Stimulated activated naive CD8-positive, alpha-beta T cell treated with anti-CD3 and anti-CD28 coated beads, Interleukin-15, Interleukin-2, amounts not matched to agents 100 ng/mL and 50 ng/mL, for 24 hours (primary cell): ENCODE results near the gene FXYD7.
A peak's percentile ranks its signal among the peaks of the same experiment; 100 is the strongest.
"Not testable (repeated sequence)": the region's sequence is repeated elsewhere in the genome, so short reads cannot be mapped to it uniquely, and the experiment has no call there.

Source experiments
- H3K27ac Mint-ChIP-seq: one replicate; pipeline ENCODE4 v1.8.0; 2021; ENCODE audit warnings: mild to moderate bottlenecking, mixed read lengths
- H3K27me3 Mint-ChIP-seq: one replicate; pipeline ENCODE4 v1.8.0; 2021; ENCODE audit warnings: mixed read lengths
- H3K36me3 Mint-ChIP-seq: one replicate; pipeline ENCODE4 v1.8.0; 2021; ENCODE audit warnings: low read depth, mixed read lengths
- H3K4me1 Mint-ChIP-seq: one replicate; pipeline ENCODE4 v1.8.0; 2021; ENCODE audit warnings: low read depth, mixed read lengths
- H3K4me3 Mint-ChIP-seq: one replicate; pipeline ENCODE4 v1.8.0; 2021; ENCODE audit warnings: mild to moderate bottlenecking, mixed read lengths
- H3K9me3 Mint-ChIP-seq: one replicate; pipeline ENCODE4 v1.8.0; 2021; ENCODE audit warnings: mixed read lengths

Gene FXYD7

DNA sequence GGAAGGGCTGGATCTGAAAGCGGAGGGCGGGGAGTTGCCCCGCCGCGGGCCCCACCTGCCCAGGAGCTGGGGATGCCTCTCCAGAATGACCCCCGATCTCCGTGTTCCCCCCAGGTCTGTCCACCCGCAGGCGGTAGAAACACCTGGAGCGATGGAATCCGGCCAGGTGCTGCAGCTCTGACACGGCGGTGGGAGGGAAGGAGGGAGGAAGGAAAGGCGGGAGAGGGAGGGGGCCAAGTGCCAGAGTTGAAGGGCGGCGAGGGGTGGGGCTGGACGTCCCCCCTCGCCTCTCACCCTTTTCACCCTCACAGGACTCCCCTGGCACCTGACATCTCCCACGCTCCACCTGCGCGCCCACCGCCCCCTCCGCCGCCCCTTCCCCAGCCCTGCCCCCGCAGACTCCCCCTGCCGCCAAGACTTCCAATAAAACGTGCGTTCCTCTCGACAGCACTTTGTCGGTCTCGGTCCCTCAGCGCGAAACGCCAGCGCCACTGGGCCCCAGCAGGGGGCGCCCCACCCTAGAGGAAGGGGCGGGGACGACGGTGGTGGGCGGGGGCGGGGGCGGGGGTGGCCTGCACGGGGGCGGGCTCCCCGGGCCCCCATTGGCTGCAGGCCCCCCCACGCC is 337 bp upstream of the FXYD7 start:
- Mint-ChIP-seq H3K27ac (no peak overlapping the region), H3K4me3 (peak overlapping the region; percentile 84), H3K27me3 (peaks cover 4% of the 10 kb centered on the region), H3K36me3 (no peaks in the 10 kb centered on the region), H3K9me3 (no peaks in the 10 kb centered on the region), H3K4me1 (peaks cover 26% of the 10 kb centered on the region)

- H3K27me3 Mint-ChIP-seq = peaks cover 4% of the 10 kb centered on the region
- H3K4me1 Mint-ChIP-seq = peaks cover 26% of the 10 kb centered on the region
- H3K9me3 Mint-ChIP-seq = no peaks in the 10 kb centered on the region
- no peak overlapping the region for H3K4me3 Mint-ChIP-seq
- no peak overlapping the region for H3K27ac Mint-ChIP-seq
- no peaks in the 10 kb centered on the region for H3K36me3 Mint-ChIP-seq
Measured at GRCh38 chr19:35143818-35144217, 763 bp downstream of the FXYD7 start.

DNA sequence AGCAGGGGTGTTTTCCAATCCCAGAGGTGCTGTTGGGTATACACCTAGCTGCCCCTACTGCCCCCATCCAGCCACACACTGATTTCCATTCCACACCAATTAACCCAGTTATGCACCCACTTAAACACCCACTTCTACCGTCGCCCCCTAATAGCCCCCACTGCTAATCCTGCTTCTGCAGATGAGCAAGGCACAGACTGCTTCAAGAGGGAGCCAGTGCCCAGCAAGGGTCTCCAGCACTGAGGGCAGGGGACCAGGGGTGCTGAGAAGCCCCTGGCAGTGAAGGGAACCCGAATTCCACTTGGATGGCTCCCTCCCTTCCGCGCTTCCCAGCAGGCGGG is 1.2 kb downstream of the FXYD7 start:
- no peaks in the 10 kb centered on the region for H3K36me3 Mint-ChIP-seq
- H3K4me1 Mint-ChIP-seq = peaks cover 26% of the 10 kb centered on the region
- H3K27ac Mint-ChIP-seq = no peak overlapping the region
- no peaks in the 10 kb centered on the region for H3K9me3 Mint-ChIP-seq
- H3K27me3 Mint-ChIP-seq = peaks cover 4% of the 10 kb centered on the region
- H3K4me3 Mint-ChIP-seq = no peak overlapping the region

- Mint-ChIP-seq H3K36me3 (no peaks in the 10 kb centered on the region), H3K4me3 (no peak overlapping the region), H3K4me1 (peaks cover 26% of the 10 kb centered on the region), H3K27me3 (peaks cover 4% of the 10 kb centered on the region), H3K9me3 (no peaks in the 10 kb centered on the region), H3K27ac (no peak overlapping the region)
Measured at GRCh38 chr19:35144600-35145436, 1.8 kb downstream of the FXYD7 start.

- no peaks in the 10 kb centered on the region for H3K9me3 Mint-ChIP-seq
- peak overlapping the region; percentile 7 for H3K27ac Mint-ChIP-seq
- no peaks in the 10 kb centered on the region for H3K36me3 Mint-ChIP-seq
- no peak overlapping the region for H3K4me3 Mint-ChIP-seq
- H3K27me3 Mint-ChIP-seq = peaks cover 4% of the 10 kb centered on the region
- peaks cover 12% of the 10 kb centered on the region for H3K4me1 Mint-ChIP-seq
Measured at GRCh38 chr19:35146746-35147459, 3.8 kb downstream of the FXYD7 start.

- Mint-ChIP-seq H3K9me3 (no peaks in the 10 kb centered on the region), H3K27me3 (no peaks in the 10 kb centered on the region), H3K36me3 (no peaks in the 10 kb centered on the region), H3K4me3 (no peak overlapping the region), H3K27ac (no peak overlapping the region), H3K4me1 (peaks cover 17% of the 10 kb centered on the region)
Measured at GRCh38 chr19:35149463-35149862, 6.4 kb downstream of the FXYD7 start.

DNA sequence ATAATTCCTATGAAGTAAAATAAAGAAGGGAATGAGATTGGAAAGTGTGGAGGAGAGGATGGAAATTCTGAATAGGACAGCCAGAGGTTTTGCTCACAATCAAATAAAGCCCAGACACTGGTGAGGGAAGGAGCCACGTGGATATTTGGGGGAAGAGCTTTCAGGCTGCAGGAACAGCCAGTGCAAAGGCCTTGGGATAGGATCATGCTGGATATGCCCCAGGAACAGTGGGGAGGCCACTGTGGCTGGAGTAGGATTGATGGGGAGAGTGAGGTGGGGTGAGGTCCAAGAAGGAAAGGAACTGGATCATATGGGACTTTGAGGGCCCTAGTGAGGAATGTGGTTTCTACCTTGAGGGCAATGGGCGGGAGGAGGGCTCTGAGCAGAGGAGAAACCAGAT is 7.4 kb downstream of the FXYD7 start:
- no peaks in the 10 kb centered on the region for H3K27me3 Mint-ChIP-seq
- H3K27ac Mint-ChIP-seq = peak overlapping the region; percentile 36
- no peaks in the 10 kb centered on the region for H3K9me3 Mint-ChIP-seq
- H3K4me1 Mint-ChIP-seq = peaks cover 17% of the 10 kb centered on the region
- H3K4me3 Mint-ChIP-seq = no peak overlapping the region
- H3K36me3 Mint-ChIP-seq = no peaks in the 10 kb centered on the region

DNA sequence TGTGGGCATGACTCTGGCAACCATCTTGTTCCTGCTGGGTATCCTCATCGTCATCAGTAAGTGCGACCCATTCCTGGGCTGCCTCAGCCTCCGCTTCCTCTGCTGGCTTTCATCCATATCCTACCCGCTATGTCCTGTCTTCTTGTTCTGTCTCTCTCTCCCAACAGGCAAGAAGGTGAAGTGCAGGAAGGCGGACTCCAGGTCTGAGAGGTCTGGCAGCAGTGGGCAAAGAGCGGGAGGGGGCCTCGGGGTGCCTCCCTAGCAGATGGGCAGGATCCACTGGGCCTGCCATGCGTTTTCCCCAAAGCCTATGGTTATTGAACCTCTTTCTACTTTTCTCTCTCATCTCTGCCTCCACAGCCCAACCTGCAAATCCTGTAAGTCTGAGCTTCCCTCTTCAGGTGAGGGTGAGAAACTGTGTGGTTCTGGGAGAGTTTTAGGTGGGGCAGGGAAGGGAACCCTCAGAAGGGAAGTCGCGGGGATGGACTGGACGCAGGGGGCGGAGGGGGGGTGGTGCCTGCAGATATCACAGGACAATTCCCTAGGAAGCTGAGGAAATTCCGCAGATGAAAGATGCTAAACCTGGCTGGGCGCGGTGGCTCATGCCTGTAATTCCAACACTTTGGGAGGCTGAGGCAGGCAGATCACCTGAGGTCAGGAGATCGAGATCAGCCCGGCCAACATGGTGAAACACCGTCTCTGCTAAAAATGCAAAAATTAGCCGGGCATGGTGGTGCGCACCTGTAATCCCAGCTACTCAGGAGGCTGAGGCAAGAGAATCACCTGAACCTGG is 8.4 kb downstream of the FXYD7 start:
- no peaks in the 10 kb centered on the region for H3K27me3 Mint-ChIP-seq
- peaks cover 26% of the 10 kb centered on the region for H3K4me1 Mint-ChIP-seq
- peaks cover 9% of the 10 kb centered on the region for H3K36me3 Mint-ChIP-seq
- no peak overlapping the region for H3K27ac Mint-ChIP-seq
- no peak overlapping the region for H3K4me3 Mint-ChIP-seq
- no peaks in the 10 kb centered on the region for H3K9me3 Mint-ChIP-seq

GRCh38 chr19:35153129-35153522 is 10.1 kb downstream of the FXYD7 start:
- peak overlapping the region; percentile 98 for H3K4me3 Mint-ChIP-seq
- H3K4me1 Mint-ChIP-seq = peaks cover 42% of the 10 kb centered on the region
- H3K9me3 Mint-ChIP-seq, H3K27me3 Mint-ChIP-seq: not testable (repeated sequence)
- peak overlapping the region; percentile 48 for H3K27ac Mint-ChIP-seq
- peaks cover 25% of the 10 kb centered on the region for H3K36me3 Mint-ChIP-seq

DNA sequence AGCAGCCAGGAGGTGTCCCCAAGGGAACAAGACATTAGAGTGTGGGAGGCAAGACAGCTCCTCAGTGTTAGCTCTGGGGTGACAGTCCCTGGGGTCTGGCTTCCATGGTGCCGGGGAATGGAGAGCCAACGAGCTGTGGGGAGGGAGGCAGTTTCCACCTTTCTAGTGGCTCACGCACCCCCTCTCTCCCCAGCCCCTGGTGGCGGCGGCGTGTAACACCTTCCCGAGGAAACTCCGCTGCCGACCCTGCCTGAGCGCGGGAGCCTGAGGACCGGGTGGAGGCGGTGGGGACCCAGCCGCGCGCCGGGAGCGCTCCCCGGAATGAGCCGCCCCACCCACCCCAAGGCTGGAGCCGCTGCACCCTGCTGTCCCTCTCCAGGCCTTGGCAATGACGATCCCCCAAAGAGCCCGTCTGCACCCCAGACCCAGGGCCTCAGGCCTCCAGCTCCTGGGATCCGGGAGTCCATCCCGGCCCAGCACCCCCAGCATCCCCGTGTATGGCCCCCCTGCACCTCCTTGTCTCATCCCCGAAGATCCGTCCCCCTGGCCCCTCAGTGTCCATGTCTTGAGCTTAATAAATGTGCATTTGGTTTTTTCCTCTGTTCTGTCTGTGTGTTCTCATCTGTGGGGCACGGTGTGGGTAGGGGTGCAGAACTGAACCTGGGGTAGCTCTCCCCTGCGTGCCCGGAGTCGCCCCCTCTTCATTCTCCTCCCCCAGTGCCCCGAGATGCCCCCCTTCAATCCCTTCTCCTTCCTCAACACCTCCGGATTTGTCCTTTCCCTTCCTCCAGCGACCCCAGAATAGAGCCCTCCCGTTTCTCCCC is 10.9 kb downstream of the FXYD7 start:
- Mint-ChIP-seq H3K27ac (peak overlapping the region; percentile 100), H3K27me3 (no peaks in the 10 kb centered on the region), H3K4me3 (peak overlapping the region; percentile 98), H3K9me3 (no peaks in the 10 kb centered on the region), H3K36me3 (peaks cover 33% of the 10 kb centered on the region), H3K4me1 (peaks cover 50% of the 10 kb centered on the region)

GRCh38 chr19:35154525-35155406 is 11.7 kb downstream of the FXYD7 start, which contains the start of gene FXYD5:
TSS of gene FXYD5 (plus strand) at chr19:35154735. CDS start at chr19:35155551, 816 bp downstream.
- H3K27ac Mint-ChIP-seq = peak within 1 kb of the TSS; percentile 100
- no peaks in the 10 kb centered on the region for H3K9me3 Mint-ChIP-seq

DNA sequence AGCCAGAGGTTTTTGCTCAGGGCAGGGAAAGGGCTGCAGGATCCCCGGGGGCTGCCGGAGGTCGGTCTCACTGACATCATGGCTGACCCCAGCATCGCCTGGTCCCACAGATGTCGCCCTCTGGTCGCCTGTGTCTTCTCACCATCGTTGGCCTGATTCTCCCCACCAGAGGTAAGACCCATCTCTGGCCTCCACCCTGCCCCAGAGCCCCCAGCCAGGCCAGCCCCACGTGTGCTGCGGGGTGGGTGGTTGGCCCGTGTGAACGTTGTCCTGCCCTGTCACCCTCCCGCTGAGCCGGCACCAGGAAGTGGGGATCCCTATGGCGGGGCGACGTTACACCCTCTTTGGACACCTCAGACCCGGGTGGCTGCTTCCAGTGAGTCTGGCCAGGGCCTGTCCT is 12.4 kb downstream of the FXYD7 start:
- peaks cover 48% of the 10 kb centered on the region for H3K36me3 Mint-ChIP-seq
- H3K27me3 Mint-ChIP-seq = no peaks in the 10 kb centered on the region
- peak overlapping the region; percentile 98 for H3K4me3 Mint-ChIP-seq

More at GRCh38 chr19:35154525-35155406, 11.7 kb downstream of the FXYD7 start, which contains the start of gene FXYD5:
- H3K4me3 Mint-ChIP-seq = peak within 1 kb of the TSS; percentile 98
- peaks cover 58% of the 10 kb centered on the region for H3K4me1 Mint-ChIP-seq
- H3K36me3 Mint-ChIP-seq = peaks cover 42% of the 10 kb centered on the region
- H3K27me3 Mint-ChIP-seq = no peaks in the 10 kb centered on the region

GRCh38 chr19:35155981-35156672 is 13.1 kb downstream of the FXYD7 start:
- Mint-ChIP-seq H3K27me3 (no peaks in the 10 kb centered on the region), H3K4me3 (peak overlapping the region; percentile 98), H3K27ac (peak overlapping the region; percentile 100), H3K36me3 (peaks cover 55% of the 10 kb centered on the region), H3K4me1 (peaks cover 65% of the 10 kb centered on the region), H3K9me3 (peaks cover under 1% of the 10 kb centered on the region)

More for the DNA sequence above, 12.4 kb downstream of the FXYD7 start:
- Mint-ChIP-seq H3K27ac (peak overlapping the region; percentile 100), H3K9me3 (no peaks in the 10 kb centered on the region), H3K4me1 (peaks cover 59% of the 10 kb centered on the region)
